GM18505 (cell line): ENCODE measurements around the gene CHRNA7.

Source experiments
- ATAC-seq: cut with Tn5 transposase; IDR thresholded peaks from one replicate; pipeline ENCODE4 v1.9.1; 2021; ENCODE audit not compliant: unreplicated experiment
- POLR2A ChIP-seq: IDR thresholded peaks from 4 replicates; pipeline ENCODE4 v1.6.1; 2011; ENCODE audit warnings: borderline replicate concordance; ENCODE audit not compliant: insufficient read depth, insufficient read length; ENCODE audit errors: extremely low read depth

CHRNA7 gene

GRCh38 chr15:32029862-32030781 is at the start of gene CHRNA7:
CHRNA7 (plus strand) TSS chr15:32030515; CDS start chr15:32030595, 80 bp downstream.
- TF ChIP-seq POLR2A: no peak
- ATAC-seq: peak; percentile 62

GRCh38 chr15:31985607-31986006 is 44.7 kb upstream of the CHRNA7 start:
- no peak for TF ChIP-seq POLR2A
- no peak for ATAC-seq

- ATAC-seq: no peak
- no peak for TF ChIP-seq POLR2A
Measured at GRCh38 chr15:31993062-31993461, 37.3 kb upstream of the CHRNA7 start.

GRCh38 chr15:31997711-31998110 is 32.6 kb upstream of the CHRNA7 start:
- no peak for ATAC-seq
- TF ChIP-seq POLR2A: no peak

GRCh38 chr15:32003558-32003957 is 26.8 kb upstream of the CHRNA7 start:
- no peak for ATAC-seq
- no peak for TF ChIP-seq POLR2A

GRCh38 chr15:32004249-32004648 is 26.1 kb upstream of the CHRNA7 start:
- no peak for ATAC-seq
- TF ChIP-seq POLR2A: no peak

GRCh38 chr15:32007355-32007960 is 22.9 kb upstream of the CHRNA7 start:
- ATAC-seq: no peak
- TF ChIP-seq POLR2A: no peak

- ATAC-seq: no peak
- TF ChIP-seq POLR2A: no peak
Measured at GRCh38 chr15:32014953-32015352, 15.4 kb upstream of the CHRNA7 start.

GRCh38 chr15:32020156-32020555 is 10.2 kb upstream of the CHRNA7 start:
- TF ChIP-seq POLR2A: no peak

GRCh38 chr15:32028921-32029320 is 1.4 kb upstream of the CHRNA7 start:
- TF ChIP-seq POLR2A: no peak
- no peak for ATAC-seq

More at GRCh38 chr15:32020156-32020555, 10.2 kb upstream of the CHRNA7 start:
- ATAC-seq: no peak

GRCh38 chr15:32029409-32029861 is 880 bp upstream of the CHRNA7 start:
- no peak for ATAC-seq
- no peak for TF ChIP-seq POLR2A

GRCh38 chr15:32030795-32031194 is 480 bp downstream of the CHRNA7 start:
- TF ChIP-seq POLR2A: no peak
- no peak for ATAC-seq

- ATAC-seq: no peak
Measured at GRCh38 chr15:32033186-32033890, 3.0 kb downstream of the CHRNA7 start.

GRCh38 chr15:32034106-32034505 is 3.8 kb downstream of the CHRNA7 start:
- no peak for TF ChIP-seq POLR2A
- ATAC-seq: no peak

More at GRCh38 chr15:32033186-32033890, 3.0 kb downstream of the CHRNA7 start:
- no peak for TF ChIP-seq POLR2A

GRCh38 chr15:32035285-32035684 is 5.0 kb downstream of the CHRNA7 start:
- no peak for ATAC-seq
- TF ChIP-seq POLR2A: no peak
